Body of pancreas (tissue), 4 donors: ENCODE results near the gene BOD1L1. TPM values are rescaled to one million over a fixed set of nuclear protein-coding genes. Genes with fewer than 3 reads are reported as not detected.

Experiments used
- ATAC-seq: fragments of 150-250 bp; one replicate; pipeline ENCODE4 v1.9.1; 2016
- DNase-seq, 4 donors: peaks; one replicate each; pipeline ENCODE4 v3.0.0-alpha.2; 2019
- H3K27ac ChIP-seq, 4 donors: fragments of 200-600 bp; sonication (generic); 1 replicate in 3 of 4; 2 replicates in 1 of 4; pipeline versions ENCODE4 v1.5.1 to v1.6.1; 2016 to 2019; ENCODE audit warnings: mild to moderate bottlenecking in 1 of 4, mixed read lengths in 1 of 4, moderate library complexity in 1 of 4
- H3K27me3 ChIP-seq, 2 donors: fragments of 200-600 bp; sonication (generic); one replicate each; pipeline ENCODE4 v1.6.0; 2016; ENCODE audit warnings: mild to moderate bottlenecking in 1 of 2
- H3K36me3 ChIP-seq, 2 donors: fragments of 200-600 bp; sonication (generic); replicated peaks in 1 of 2; 2 replicates each; pipeline ENCODE4 v1.5.1; 2016; ENCODE audit warnings: low read depth in 2 of 2; ENCODE audit not compliant: insufficient read depth in 1 of 2
- H3K4me1 ChIP-seq: fragments of 200-600 bp; sonication (generic); one replicate; pipeline ENCODE4 v1.6.0; 2016
- H3K4me3 ChIP-seq, 2 donors: fragments of 200-600 bp; sonication (generic); 1 replicate in 1 of 2; 2 replicates in 1 of 2; pipeline ENCODE4 v1.5.1; 2016 to 2019
- H3K9me3 ChIP-seq, 3 donors: fragments of 200-600 bp; sonication (generic); 1 replicate in 2 of 3; 2 replicates in 1 of 3; pipeline ENCODE4 v1.5.1; 2016
- POLR2A ChIP-seq, 3 donors: fragments of 450-650 bp; IDR thresholded peaks; one replicate each; pipeline ENCODE4 v1.6.1; 2016; ENCODE audit warnings: antibody characterized with exemption in 3 of 3, mild to moderate bottlenecking in 2 of 3
- WGBS, 2 donors: methylation state at CpG; one replicate each; pipeline ENCODE4 v1.1.5; 2017; 5-methylcytosine and 5-hydroxymethylcytosine counted together
- intact Hi-C: fragments of 100-400 bp; cut with DNase I; formaldehyde crosslinking; loops from one replicate; pipeline ENCODE4 v1.15.1; 2023
- total RNA-seq, 2 donors: library from RNA; depleted of rRNA; stranded (reverse); fragments of >200 nt; gene quantifications; one replicate each; pipeline ENCODE4 v1.1.0, GENCODE V29; 2016
- TF ChIP-seq, protein P1 (sequence below), 7 experiments: fragments of 450-650 bp in 4 of 7; fragments of 200-600 bp in 3 of 7; sonication (generic) in 3 of 7; IDR thresholded peaks; one replicate each; pipeline ENCODE4 v1.5.1; 2016 to 2019; ENCODE audit warnings: antibody characterized with exemption in 7 of 7

Gene BOD1L1
- total RNA-seq, 2 donors from 2014 or later, result 28.5 to 31.0 TPM

DNA sequence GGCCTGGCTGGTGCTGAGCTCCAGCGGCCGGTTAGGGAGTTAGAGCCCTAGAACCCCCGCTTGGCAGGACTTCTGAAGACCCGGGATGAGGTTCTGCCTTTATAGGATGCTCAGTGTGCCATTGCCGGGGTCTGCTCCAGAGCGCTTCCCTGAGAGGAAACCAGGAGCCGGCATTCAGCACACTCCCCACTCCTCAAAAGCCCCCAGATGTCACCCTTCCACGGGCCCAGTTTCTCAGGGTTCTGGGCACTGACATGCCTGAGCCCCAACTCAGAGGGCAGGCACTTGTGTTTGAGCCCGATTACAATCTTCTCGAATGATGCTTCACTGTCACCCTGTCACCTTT is 89.7 kb downstream of the BOD1L1 start:
- H3K27ac ChIP-seq, result no peak overlapping the region
- no peak for ATAC-seq
- H3K4me3 ChIP-seq, result no peak overlapping the region
- no peak for DNase-seq
- H3K27me3 ChIP-seq, result peaks cover 0 to 48% of the 10 kb centered on the region in 2 donors
- intact Hi-C loops, result no loop called here
- H3K36me3 ChIP-seq, result no peaks in the 10 kb centered on the region
- 12 to 13% methylated on average over 10 of the region's 10 CpGs for WGBS, 2 donors
- H3K4me1 ChIP-seq, result peaks cover 19% of the 10 kb centered on the region
- H3K9me3 ChIP-seq, result no peaks in the 10 kb centered on the region
- no peak for TF ChIP-seq POLR2A (IDR thresholded peaks at IDR 0.05)
- TF ChIP-seq, protein P1, sequence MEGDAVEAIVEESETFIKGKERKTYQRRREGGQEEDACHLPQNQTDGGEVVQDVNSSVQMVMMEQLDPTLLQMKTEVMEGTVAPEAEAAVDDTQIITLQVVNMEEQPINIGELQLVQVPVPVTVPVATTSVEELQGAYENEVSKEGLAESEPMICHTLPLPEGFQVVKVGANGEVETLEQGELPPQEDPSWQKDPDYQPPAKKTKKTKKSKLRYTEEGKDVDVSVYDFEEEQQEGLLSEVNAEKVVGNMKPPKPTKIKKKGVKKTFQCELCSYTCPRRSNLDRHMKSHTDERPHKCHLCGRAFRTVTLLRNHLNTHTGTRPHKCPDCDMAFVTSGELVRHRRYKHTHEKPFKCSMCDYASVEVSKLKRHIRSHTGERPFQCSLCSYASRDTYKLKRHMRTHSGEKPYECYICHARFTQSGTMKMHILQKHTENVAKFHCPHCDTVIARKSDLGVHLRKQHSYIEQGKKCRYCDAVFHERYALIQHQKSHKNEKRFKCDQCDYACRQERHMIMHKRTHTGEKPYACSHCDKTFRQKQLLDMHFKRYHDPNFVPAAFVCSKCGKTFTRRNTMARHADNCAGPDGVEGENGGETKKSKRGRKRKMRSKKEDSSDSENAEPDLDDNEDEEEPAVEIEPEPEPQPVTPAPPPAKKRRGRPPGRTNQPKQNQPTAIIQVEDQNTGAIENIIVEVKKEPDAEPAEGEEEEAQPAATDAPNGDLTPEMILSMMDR (IDR thresholded peaks at IDR 0.05), result no peak

- H3K27ac ChIP-seq, result no peak overlapping the region
Measured at GRCh38 chr4:13537011-13537831, 90.3 kb downstream of the BOD1L1 start.

DNA sequence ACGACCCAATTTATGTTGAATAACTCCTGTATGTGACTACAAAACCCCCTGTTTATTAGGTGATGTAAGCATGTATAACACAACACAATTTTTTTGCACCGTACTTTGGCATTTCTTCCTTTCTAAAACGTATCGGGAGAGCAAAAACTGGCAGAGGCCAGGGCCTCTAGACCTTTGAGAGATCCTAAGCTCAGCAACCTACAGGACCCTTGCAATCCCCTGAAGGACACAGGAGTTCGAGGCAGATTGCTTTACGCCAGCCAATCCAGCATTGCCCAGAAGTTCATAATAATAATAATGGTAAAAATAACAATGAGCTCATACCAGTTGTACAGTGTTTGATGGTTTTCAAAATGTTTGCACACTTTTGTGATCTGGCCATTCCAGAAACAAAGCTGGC is 90.9 kb downstream of the BOD1L1 start:
- intact Hi-C loops, result no loop called here
- WGBS, 2 donors, result 20 to 24% methylated on average over 6 of the region's 6 CpGs

More at GRCh38 chr4:13537011-13537831, 90.3 kb downstream of the BOD1L1 start:
- no peak for DNase-seq
- ATAC-seq, result no peak
- H3K9me3 ChIP-seq, result no peaks in the 10 kb centered on the region
- no peak overlapping the region for H3K4me3 ChIP-seq
- TF ChIP-seq, protein P1 (IDR thresholded peaks at IDR 0.05), result no peak
- TF ChIP-seq POLR2A (IDR thresholded peaks at IDR 0.05), result no peak
- no peaks in the 10 kb centered on the region for H3K36me3 ChIP-seq
- peaks cover 17% of the 10 kb centered on the region for H3K4me1 ChIP-seq
- peaks cover 0 to 49% of the 10 kb centered on the region in 2 donors for H3K27me3 ChIP-seq
- intact Hi-C loops, result no loop called here
- 7 to 14% methylated on average over 28 to 34 of the region's 34 CpGs for WGBS, 2 donors

GRCh38 chr4:13535708-13536361 is 91.7 kb downstream of the BOD1L1 start:
- Histone ChIP-seq H3K9me3 (no peaks in the 10 kb centered on the region), H3K36me3 (no peaks in the 10 kb centered on the region), H3K27me3 (peaks cover 0 to 35% of the 10 kb centered on the region in 2 donors), H3K4me1 (peaks cover 6% of the 10 kb centered on the region), H3K27ac (no peak overlapping the region), H3K4me3 (no peak overlapping the region)
- TF ChIP-seq, protein P1 (IDR thresholded peaks at IDR 0.05), result no peak
- no peak for TF ChIP-seq POLR2A (IDR thresholded peaks at IDR 0.05)
- 2 to 7% methylated on average over 30 to 39 of the region's 39 CpGs for WGBS, 2 donors
- ATAC-seq (no peak), DNase-seq (no peak)
- intact Hi-C loops, result no loop called here

More for the DNA sequence above, 90.9 kb downstream of the BOD1L1 start:
- Histone ChIP-seq H3K27me3 (peaks cover 0 to 43% of the 10 kb centered on the region in 2 donors), H3K9me3 (no peaks in the 10 kb centered on the region), H3K4me1 (peaks cover 11% of the 10 kb centered on the region), H3K27ac (no peak overlapping the region), H3K4me3 (no peak overlapping the region), H3K36me3 (no peaks in the 10 kb centered on the region)
- no peak for TF ChIP-seq POLR2A (IDR thresholded peaks at IDR 0.05)
- TF ChIP-seq, protein P1 (IDR thresholded peaks at IDR 0.05), result no peak
- ATAC-seq (no peak), DNase-seq (no peak)
